CD4-positive, CD25-positive, alpha-beta regulatory T cell (primary cell): Measurements from ENCODE around the gene PRKAG2. TPM values are rescaled to one million over a fixed set of nuclear protein-coding genes. Genes with fewer than 3 reads are reported as not detected.

ENCODE experiments used
- ATAC-seq, 2 donors: fragments of 150-1000 bp; cut with Tn5 transposase; one replicate each; pipeline ENCODE4 v1.10.0; 2021; ENCODE audit warnings: low read depth in 2 of 2, moderate number of reproducible peaks in 2 of 2, moderate library complexity in 1 of 2
- DNase-seq, 3 donors: peaks; one replicate each; pipeline versions ENCODE4 v3.0.0 to v3.0.0-alpha.2; 2012 to 2022; ENCODE audit warnings: mixed read lengths in 1 of 3
- H3K27ac ChIP-seq: one replicate; pipeline ENCODE4 v1.7.0; 2013; ENCODE audit warnings: mild to moderate bottlenecking, low read length; ENCODE audit not compliant: insufficient read depth, poor library complexity, severe bottlenecking
- H3K27me3 ChIP-seq: one replicate; pipeline ENCODE4 v1.7.0; 2013; ENCODE audit warnings: low read length; ENCODE audit not compliant: control insufficient read depth, insufficient read depth
- H3K36me3 ChIP-seq: one replicate; pipeline ENCODE4 v1.7.0; 2013; ENCODE audit warnings: mild to moderate bottlenecking, low read length, moderate library complexity; ENCODE audit not compliant: control insufficient read depth, insufficient read depth
- H3K4me1 ChIP-seq: 2 replicates; pipeline ENCODE4 v1.7.0; 2013; ENCODE audit warnings: mild to moderate bottlenecking, low read length; ENCODE audit not compliant: insufficient read depth, control insufficient read depth, poor library complexity, severe bottlenecking
- H3K4me3 ChIP-seq: one replicate; pipeline ENCODE4 v1.7.0; 2013; ENCODE audit warnings: low read depth, mild to moderate bottlenecking, low read length, moderate library complexity
- H3K9me3 ChIP-seq, 2 experiments: 1 replicate in 1 of 2; 2 replicates in 1 of 2; pipeline ENCODE4 v1.7.0; 2013; ENCODE audit warnings: low read length in 2 of 2, mild to moderate bottlenecking in 1 of 2, moderate library complexity in 1 of 2; ENCODE audit not compliant: control insufficient read depth in 2 of 2
- H3K27ac Mint-ChIP-seq, 3 donors: one replicate each; pipeline ENCODE4 v1.8.0; 2020 to 2022; ENCODE audit warnings: mild to moderate bottlenecking in 3 of 3, mixed read lengths in 3 of 3, moderate library complexity in 2 of 3
- H3K27me3 Mint-ChIP-seq: one replicate; pipeline ENCODE4 v1.8.0; 2022; ENCODE audit warnings: mild to moderate bottlenecking, mixed read lengths
- H3K36me3 Mint-ChIP-seq: one replicate; pipeline ENCODE4 v1.8.0; 2020; ENCODE audit warnings: mixed read lengths
- H3K4me1 Mint-ChIP-seq, 4 donors: one replicate each; pipeline ENCODE4 v1.8.0; 2020 to 2022; ENCODE audit warnings: mixed read lengths in 4 of 4, mild to moderate bottlenecking in 1 of 4
- H3K4me3 Mint-ChIP-seq, 4 donors: one replicate each; pipeline ENCODE4 v1.8.0; 2020 to 2022; ENCODE audit warnings: mild to moderate bottlenecking in 4 of 4, mixed read lengths in 4 of 4, moderate library complexity in 3 of 4
- H3K9me3 Mint-ChIP-seq, 7 donors: one replicate each; pipeline ENCODE4 v1.8.0; 2020 to 2022; ENCODE audit warnings: mixed read lengths in 7 of 7, mild to moderate bottlenecking in 3 of 7, moderate library complexity in 2 of 7
- polyA plus RNA-seq, 4 donors: library from polyadenylated mRNA; unstranded; fragments of 300-500 nt; fragmentation: Illumina TruSeq; gene quantifications; one replicate each; pipeline ENCODE4 v1.2.3, GENCODE V29; 2021
- total RNA-seq: library from RNA; stranded (reverse); gene quantifications from one replicate; pipeline ENCODE4 v1.2.3, GENCODE V29; 2022

Gene PRKAG2
- total and polyA plus RNA-seq, 5 donors from 2014 or later, result 19.9 to 43.0 (median 26.1) TPM

- Histone ChIP-seq H3K27ac (no peak overlapping the region), H3K36me3 (peaks cover 15% of the 10 kb centered on the region), H3K4me3 (no peak overlapping the region), H3K4me1 (no peaks in the 10 kb centered on the region), H3K9me3 (no peaks in the 10 kb centered on the region), H3K27me3 (no peaks in the 10 kb centered on the region)
- DNase-seq (no peak), ATAC-seq (no peak)
- Mint-ChIP-seq H3K27ac (peak overlapping the region in 2 of 3 donors; percentile 84 to 94), H3K27me3 (no peaks in the 10 kb centered on the region), H3K36me3 (peaks cover 8% of the 10 kb centered on the region), H3K9me3 (no peaks in the 10 kb centered on the region), H3K4me3 (no peak overlapping the region), H3K4me1 (peaks cover 0 to 22% (median 10%) of the 10 kb centered on the region in 4 donors)
These were observed 284.6 kb downstream of the PRKAG2 start for GRCh38 chr7:151592330-151592729.

- Mint-ChIP-seq H3K36me3 (peaks cover 8% of the 10 kb centered on the region), H3K27me3 (no peaks in the 10 kb centered on the region), H3K9me3 (no peaks in the 10 kb centered on the region), H3K4me3 (no peak overlapping the region), H3K4me1 (peaks cover 0 to 17% (median 5%) of the 10 kb centered on the region in 4 donors), H3K27ac (no peak overlapping the region)
- H3K4me1 ChIP-seq, result no peaks in the 10 kb centered on the region
- H3K4me3 ChIP-seq, result no peak overlapping the region
- DNase-seq (no peak), ATAC-seq (no peak)
- no peaks in the 10 kb centered on the region for H3K27me3 ChIP-seq
- peaks cover 15% of the 10 kb centered on the region for H3K36me3 ChIP-seq
- no peak overlapping the region for H3K27ac ChIP-seq
- H3K9me3 ChIP-seq, result no peaks in the 10 kb centered on the region
These were observed 285.0 kb downstream of the PRKAG2 start for GRCh38 chr7:151591866-151592265.

GRCh38 chr7:151590850-151591771 lies 285.8 kb downstream of the PRKAG2 start:
- no peaks in the 10 kb centered on the region for H3K27me3 Mint-ChIP-seq

GRCh38 chr7:151590071-151590849 lies 286.7 kb downstream of the PRKAG2 start:
- Mint-ChIP-seq H3K9me3 (no peaks in the 10 kb centered on the region), H3K27me3 (no peaks in the 10 kb centered on the region), H3K27ac (peak overlapping the region in 1 of 3 donors; percentile 44), H3K4me1 (peaks cover 5 to 15% (median 6%) of the 10 kb centered on the region in 4 donors), H3K36me3 (peaks cover 13% of the 10 kb centered on the region), H3K4me3 (no peak overlapping the region)
- Histone ChIP-seq H3K27ac (no peak overlapping the region), H3K36me3 (peaks cover 15% of the 10 kb centered on the region), H3K4me3 (no peak overlapping the region), H3K27me3 (no peaks in the 10 kb centered on the region), H3K9me3 (no peaks in the 10 kb centered on the region), H3K4me1 (no peaks in the 10 kb centered on the region)
- ATAC-seq (no peak), DNase-seq (no peak)

More at GRCh38 chr7:151590850-151591771, 285.8 kb downstream of the PRKAG2 start:
- Mint-ChIP-seq H3K9me3 (no peaks in the 10 kb centered on the region), H3K36me3 (peaks cover 13% of the 10 kb centered on the region), H3K4me3 (no peak overlapping the region), H3K27ac (peak overlapping the region in 2 of 3 donors; percentile 44 to 48), H3K4me1 (peaks cover 4 to 18% (median 6%) of the 10 kb centered on the region in 4 donors)
- Histone ChIP-seq H3K27me3 (no peaks in the 10 kb centered on the region), H3K4me1 (no peaks in the 10 kb centered on the region), H3K27ac (no peak overlapping the region), H3K9me3 (no peaks in the 10 kb centered on the region), H3K4me3 (no peak overlapping the region), H3K36me3 (peaks cover 15% of the 10 kb centered on the region)
- DNase-seq (no peak), ATAC-seq (no peak)

- Mint-ChIP-seq H3K4me1 (peaks cover 5 to 15% (median 7%) of the 10 kb centered on the region in 4 donors), H3K27me3 (no peaks in the 10 kb centered on the region), H3K4me3 (no peak overlapping the region), H3K9me3 (no peaks in the 10 kb centered on the region), H3K27ac (peak overlapping the region in 1 of 3 donors; percentile 31), H3K36me3 (peaks cover 8% of the 10 kb centered on the region)
- H3K9me3 ChIP-seq, result no peaks in the 10 kb centered on the region
- no peaks in the 10 kb centered on the region for H3K4me1 ChIP-seq
- peaks cover 6% of the 10 kb centered on the region for H3K36me3 ChIP-seq
- no peaks in the 10 kb centered on the region for H3K27me3 ChIP-seq
- ATAC-seq (no peak), DNase-seq (no peak)
- H3K4me3 ChIP-seq, result no peak overlapping the region
- H3K27ac ChIP-seq, result no peak overlapping the region
These were observed 287.9 kb downstream of the PRKAG2 start for GRCh38 chr7:151588982-151589381.

GRCh38 chr7:151586531-151587260 lies 290.2 kb downstream of the PRKAG2 start:
- H3K27me3 Mint-ChIP-seq, result no peaks in the 10 kb centered on the region
- peaks cover 16% of the 10 kb centered on the region for H3K36me3 Mint-ChIP-seq
- peaks cover 5 to 11% (median 7%) of the 10 kb centered on the region in 4 donors for H3K4me1 Mint-ChIP-seq
- no peaks in the 10 kb centered on the region for H3K27me3 ChIP-seq
- H3K4me3 Mint-ChIP-seq, result no peak overlapping the region
- H3K4me3 ChIP-seq, result no peak overlapping the region
- H3K9me3 ChIP-seq, result no peaks in the 10 kb centered on the region
- DNase-seq (no peak), ATAC-seq (no peak)
- H3K36me3 ChIP-seq, result no peaks in the 10 kb centered on the region
- H3K27ac Mint-ChIP-seq, result no peak overlapping the region
- H3K27ac ChIP-seq, result no peak overlapping the region
- no peaks in the 10 kb centered on the region for H3K9me3 Mint-ChIP-seq
- no peaks in the 10 kb centered on the region for H3K4me1 ChIP-seq

GRCh38 chr7:151585744-151586393 lies 291.0 kb downstream of the PRKAG2 start:
- no peak for ATAC-seq
- no peaks in the 10 kb centered on the region for H3K27me3 ChIP-seq
- peaks cover 2% of the 10 kb centered on the region for H3K36me3 ChIP-seq
- no peak for DNase-seq
- Mint-ChIP-seq H3K4me3 (no peak overlapping the region), H3K27me3 (no peaks in the 10 kb centered on the region), H3K9me3 (no peaks in the 10 kb centered on the region), H3K36me3 (peaks cover 17% of the 10 kb centered on the region), H3K4me1 (peaks cover 5 to 11% (median 7%) of the 10 kb centered on the region in 4 donors), H3K27ac (no peak overlapping the region)
- no peaks in the 10 kb centered on the region for H3K4me1 ChIP-seq
- no peak overlapping the region for H3K27ac ChIP-seq
- no peak overlapping the region for H3K4me3 ChIP-seq
- H3K9me3 ChIP-seq, result peaks cover 0 to under 1% of the 10 kb centered on the region in 2 experiments
